Measurements from ENCODE around the gene TEKT5.

The TEKT5 gene

DNA sequence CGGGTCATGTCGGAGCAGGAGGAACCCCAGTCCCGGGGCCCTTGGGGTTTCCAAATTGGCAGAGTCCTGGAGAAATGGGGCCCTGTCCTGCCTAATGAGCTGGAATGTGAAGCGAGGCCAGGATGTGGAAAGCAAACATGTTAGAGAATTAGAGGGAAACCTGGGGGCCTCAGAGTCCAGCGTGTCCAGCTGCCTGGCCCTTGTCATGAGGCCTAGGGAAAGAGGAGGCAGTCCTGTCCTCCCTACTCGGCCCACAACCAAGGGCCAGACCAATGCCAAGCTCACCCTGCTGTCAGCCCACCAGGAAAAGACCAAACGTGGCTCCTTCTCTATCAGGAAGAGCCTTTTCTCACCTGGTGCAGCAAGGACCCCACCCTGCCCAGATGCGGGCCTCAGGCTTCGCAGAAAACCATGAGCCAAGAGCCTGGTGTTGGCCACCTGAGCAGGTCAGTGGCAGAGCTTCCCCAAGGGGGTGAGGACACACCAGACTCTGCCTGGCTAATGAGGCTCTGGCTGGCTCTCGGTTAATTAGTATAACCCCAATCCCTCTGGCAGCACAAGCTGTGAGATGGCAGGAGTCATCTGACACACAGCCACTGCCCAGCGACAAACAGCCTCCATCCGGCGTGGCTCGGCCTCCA, 10.1 kb downstream of the TEKT5 start:
- TF ChIP-seq SPI1 (IDR thresholded peaks at IDR 0.05; ENCODE audit: borderline replicate concordance, low read depth), result no peak
- TF ChIP-seq POLR2AphosphoS5 (IDR thresholded peaks at IDR 0.05; ENCODE audit: low read depth), result no peak
- TF ChIP-seq GABPA (IDR thresholded peaks at IDR 0.05; ENCODE audit: low read depth), result no peak
- TF ChIP-seq REST (IDR thresholded peaks at IDR 0.05; ENCODE audit: insufficient replicate concordance, low read depth), result no peak
- TF ChIP-seq, protein P1, sequence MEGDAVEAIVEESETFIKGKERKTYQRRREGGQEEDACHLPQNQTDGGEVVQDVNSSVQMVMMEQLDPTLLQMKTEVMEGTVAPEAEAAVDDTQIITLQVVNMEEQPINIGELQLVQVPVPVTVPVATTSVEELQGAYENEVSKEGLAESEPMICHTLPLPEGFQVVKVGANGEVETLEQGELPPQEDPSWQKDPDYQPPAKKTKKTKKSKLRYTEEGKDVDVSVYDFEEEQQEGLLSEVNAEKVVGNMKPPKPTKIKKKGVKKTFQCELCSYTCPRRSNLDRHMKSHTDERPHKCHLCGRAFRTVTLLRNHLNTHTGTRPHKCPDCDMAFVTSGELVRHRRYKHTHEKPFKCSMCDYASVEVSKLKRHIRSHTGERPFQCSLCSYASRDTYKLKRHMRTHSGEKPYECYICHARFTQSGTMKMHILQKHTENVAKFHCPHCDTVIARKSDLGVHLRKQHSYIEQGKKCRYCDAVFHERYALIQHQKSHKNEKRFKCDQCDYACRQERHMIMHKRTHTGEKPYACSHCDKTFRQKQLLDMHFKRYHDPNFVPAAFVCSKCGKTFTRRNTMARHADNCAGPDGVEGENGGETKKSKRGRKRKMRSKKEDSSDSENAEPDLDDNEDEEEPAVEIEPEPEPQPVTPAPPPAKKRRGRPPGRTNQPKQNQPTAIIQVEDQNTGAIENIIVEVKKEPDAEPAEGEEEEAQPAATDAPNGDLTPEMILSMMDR (IDR thresholded peaks at IDR 0.05; ENCODE audit: insufficient read depth, low read length), result no peak
- no peak overlapping the region for H3K4me3 ChIP-seq (replicated peaks; ENCODE audit: insufficient read depth, low read length)
- no peaks in the 10 kb centered on the region for H3K27me3 ChIP-seq (ENCODE audit: insufficient read depth, poor library complexity, severe bottlenecking)
- H3K27ac ChIP-seq (replicated peaks), result no peak overlapping the region
- no peak for DNase-seq (ENCODE audit: low read depth in 1 of 2, low spot score in 1 of 2)

GRCh38 chr16:10683170-10683569, 11.6 kb downstream of the TEKT5 start:
- H3K27ac ChIP-seq (replicated peaks), result no peak overlapping the region

GRCh38 chr16:10682604-10683003, 12.1 kb downstream of the TEKT5 start:
- Histone ChIP-seq H3K4me3 (replicated peaks; ENCODE audit: insufficient read depth, low read length) (no peak overlapping the region), H3K27ac (replicated peaks) (no peak overlapping the region), H3K27me3 (ENCODE audit: insufficient read depth, poor library complexity, severe bottlenecking) (no peaks in the 10 kb centered on the region)
- no peak for DNase-seq (ENCODE audit: low read depth in 1 of 2, low spot score in 1 of 2)
- TF ChIP-seq REST (IDR thresholded peaks at IDR 0.05; ENCODE audit: insufficient replicate concordance, low read depth), result no peak
- no peak for TF ChIP-seq POLR2AphosphoS5 (IDR thresholded peaks at IDR 0.05; ENCODE audit: low read depth)
- no peak for TF ChIP-seq GABPA (IDR thresholded peaks at IDR 0.05; ENCODE audit: low read depth)
- TF ChIP-seq, protein P1 (IDR thresholded peaks at IDR 0.05; ENCODE audit: insufficient read depth, low read length), result no peak
- TF ChIP-seq SPI1 (IDR thresholded peaks at IDR 0.05; ENCODE audit: borderline replicate concordance, low read depth), result no peak

More at GRCh38 chr16:10683170-10683569, 11.6 kb downstream of the TEKT5 start:
- DNase-seq (ENCODE audit: low read depth in 1 of 2, low spot score in 1 of 2), result no peak
- TF ChIP-seq POLR2AphosphoS5 (IDR thresholded peaks at IDR 0.05; ENCODE audit: low read depth), result no peak
- TF ChIP-seq GABPA (IDR thresholded peaks at IDR 0.05; ENCODE audit: low read depth), result no peak
- no peak for TF ChIP-seq SPI1 (IDR thresholded peaks at IDR 0.05; ENCODE audit: borderline replicate concordance, low read depth)
- TF ChIP-seq REST (IDR thresholded peaks at IDR 0.05; ENCODE audit: insufficient replicate concordance, low read depth), result no peak
- TF ChIP-seq, protein P1 (IDR thresholded peaks at IDR 0.05; ENCODE audit: insufficient read depth, low read length), result no peak
- no peaks in the 10 kb centered on the region for H3K27me3 ChIP-seq (ENCODE audit: insufficient read depth, poor library complexity, severe bottlenecking)
- H3K4me3 ChIP-seq (replicated peaks; ENCODE audit: insufficient read depth, low read length), result no peak overlapping the region
